OCI-M1 (cell line): Measurements from ENCODE around the gene CHTF8.
"Not testable (repeated sequence)": the region's sequence is repeated elsewhere in the genome, so short reads cannot be mapped to it uniquely, and the experiment has no call there.

ENCODE experiments used
- DNase-seq: peaks from one replicate; lab custom pipeline; 2025; lab: John Stamatoyannopoulos, UW

Gene CHTF8

GRCh38 chr16:69138608-69139007, 6.2 kb upstream of the CHTF8 start:
- DNase-seq = no peak

- DNase-seq = peak; percentile 53
These were observed 1.1 kb upstream of the CHTF8 start for GRCh38 chr16:69133373-69133954.

GRCh38 chr16:69131839-69132423, 457 bp downstream of the CHTF8 start:
- peak; percentile 73 for DNase-seq

GRCh38 chr16:69131167-69131838, 1.1 kb downstream of the CHTF8 start:
- peak; percentile 70 for DNase-seq

- no peak for DNase-seq
These were observed 1.9 kb downstream of the CHTF8 start for GRCh38 chr16:69130461-69130860.

GRCh38 chr16:69127966-69128510, 4.3 kb downstream of the CHTF8 start:
- DNase-seq = no peak

- not testable (repeated sequence) for DNase-seq
These were observed 5.6 kb downstream of the CHTF8 start for GRCh38 chr16:69126801-69127200.

- DNase-seq = no peak
These were observed 6.2 kb downstream of the CHTF8 start for GRCh38 chr16:69126221-69126620.

GRCh38 chr16:69124961-69125360, 7.4 kb downstream of the CHTF8 start:
- not testable (repeated sequence) for DNase-seq

GRCh38 chr16:69124406-69124805, 8.0 kb downstream of the CHTF8 start:
- DNase-seq = not testable (repeated sequence)

GRCh38 chr16:69123910-69124309, 8.5 kb downstream of the CHTF8 start:
- peak; percentile 84 for DNase-seq

- no peak for DNase-seq
These were observed 12.2 kb downstream of the CHTF8 start for GRCh38 chr16:69120096-69120664.

GRCh38 chr16:69119536-69119935, 12.9 kb downstream of the CHTF8 start:
- DNase-seq = no peak

- no peak for DNase-seq
These were observed 13.4 kb downstream of the CHTF8 start for GRCh38 chr16:69118994-69119393.

GRCh38 chr16:69118468-69118867, 13.9 kb downstream of the CHTF8 start:
- DNase-seq = no peak

GRCh38 chr16:69116906-69117305, 15.5 kb downstream of the CHTF8 start:
- no peak for DNase-seq

GRCh38 chr16:69116256-69116875, 16.0 kb downstream of the CHTF8 start:
- no peak for DNase-seq

- DNase-seq = no peak
These were observed 16.6 kb downstream of the CHTF8 start for GRCh38 chr16:69115837-69116236.

- DNase-seq = no peak
These were observed 17.0 kb downstream of the CHTF8 start for GRCh38 chr16:69115361-69115760.

GRCh38 chr16:69114976-69115355, 17.4 kb downstream of the CHTF8 start:
- DNase-seq = no peak

GRCh38 chr16:69114346-69114975, 17.9 kb downstream of the CHTF8 start:
- no peak for DNase-seq

- DNase-seq = no peak
These were observed 19.2 kb downstream of the CHTF8 start for GRCh38 chr16:69113216-69113615.
